ENCODE results near the gene NES.
A peak's percentile ranks its signal among the peaks of the same experiment; 100 is the strongest.

- no peak for TF ChIP-seq EZH2 (IDR thresholded peaks at IDR 0.05; ENCODE audit: low read depth, unreplicated experiment)
- TF ChIP-seq, protein P1, sequence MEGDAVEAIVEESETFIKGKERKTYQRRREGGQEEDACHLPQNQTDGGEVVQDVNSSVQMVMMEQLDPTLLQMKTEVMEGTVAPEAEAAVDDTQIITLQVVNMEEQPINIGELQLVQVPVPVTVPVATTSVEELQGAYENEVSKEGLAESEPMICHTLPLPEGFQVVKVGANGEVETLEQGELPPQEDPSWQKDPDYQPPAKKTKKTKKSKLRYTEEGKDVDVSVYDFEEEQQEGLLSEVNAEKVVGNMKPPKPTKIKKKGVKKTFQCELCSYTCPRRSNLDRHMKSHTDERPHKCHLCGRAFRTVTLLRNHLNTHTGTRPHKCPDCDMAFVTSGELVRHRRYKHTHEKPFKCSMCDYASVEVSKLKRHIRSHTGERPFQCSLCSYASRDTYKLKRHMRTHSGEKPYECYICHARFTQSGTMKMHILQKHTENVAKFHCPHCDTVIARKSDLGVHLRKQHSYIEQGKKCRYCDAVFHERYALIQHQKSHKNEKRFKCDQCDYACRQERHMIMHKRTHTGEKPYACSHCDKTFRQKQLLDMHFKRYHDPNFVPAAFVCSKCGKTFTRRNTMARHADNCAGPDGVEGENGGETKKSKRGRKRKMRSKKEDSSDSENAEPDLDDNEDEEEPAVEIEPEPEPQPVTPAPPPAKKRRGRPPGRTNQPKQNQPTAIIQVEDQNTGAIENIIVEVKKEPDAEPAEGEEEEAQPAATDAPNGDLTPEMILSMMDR (conservative IDR thresholded peaks at IDR 0.05; ENCODE audit: low read depth in 2 of 2): peak; percentile 63 to 100
Measured at GRCh38 chr1:156689035-156689952, 12.1 kb upstream of the NES start.
